HCT116 (cell line): ENCODE data around the gene ZNF462. TPM values are rescaled to one million over a fixed set of nuclear protein-coding genes. Genes with fewer than 3 reads are reported as not detected.

Experiments used
- ATAC-seq: fragments of 200-7000 bp; cut with Tn5 transposase; 2 replicates; pipeline ENCODE4 v1.9.1; 2020; ENCODE audit warnings: mild to moderate bottlenecking, moderate library complexity
- BruUV-seq: library from RNA; stranded (reverse); fragments of 400-500 nt; replicated peaks from 2 replicates; lab custom pipeline; 2021; lab: Mats Ljungman, UMichigan
- CTCF ChIA-PET: fragments of 300-600 bp; sonication (Branson Sonifier 250); formaldehyde crosslinking; loops from one replicate; lab custom pipeline; 2021; ENCODE audit warnings: antibody characterized with exemption; lab: Charles Lee
- POLR2A ChIA-PET: fragments of 300-600, 350-600 bp; sonication (Branson Sonifier 250); formaldehyde crosslinking; loops from one replicate; lab custom pipeline; 2021; ENCODE audit warnings: antibody characterized with exemption; lab: Charles Lee
- RAD21 ChIA-PET, 2 experiments: fragments of 300-600 bp; sonication (Branson Sonifier 250); formaldehyde crosslinking; loops; one replicate each; lab custom pipeline; 2023; ENCODE audit warnings: low total read pairs in 2 of 2; ENCODE audit not compliant: uncharacterized antibody in 2 of 2, unreplicated experiment in 2 of 2, low non-redundant PET in 1 of 2; lab: Charles Lee
- DNase-seq: peaks from one replicate; pipeline ENCODE4 v3.0.0-alpha.2; 2010; ENCODE audit warnings: low read depth, low spot score
- H2AFZ ChIP-seq: fragments of 200-600 bp; shearing (Covaris generic), sonication (generic); 2 replicates; pipeline ENCODE4 v1.6.1; 2017; ENCODE audit warnings: low read depth, mixed run types, mixed read lengths, antibody characterized with exemption, low read length; ENCODE audit not compliant: poor library complexity, severe bottlenecking
- H3K27ac ChIP-seq: 2 replicates; pipeline ENCODE4 v1.5.1; 2012; ENCODE audit warnings: low read depth, low read length
- H3K27me3 ChIP-seq: fragments of 200-600 bp; sonication (generic); 2 replicates; pipeline ENCODE4 v1.6.1; 2016; ENCODE audit warnings: mixed run types, low read length, mixed read lengths; ENCODE audit not compliant: insufficient read depth
- H3K36me3 ChIP-seq, 2 experiments: fragments of 200-500 bp in 1 of 2; fragments of 200-600 bp in 1 of 2; sonication (Bioruptor generic) in 1 of 2; sonication (generic) in 1 of 2; 2 replicates each; pipeline versions ENCODE4 v1.5.1 to v1.6.1; 2014 to 2016; ENCODE audit warnings: low read length in 2 of 2, inconsistent platforms in 1 of 2, mixed read lengths in 1 of 2, mixed run types in 1 of 2; ENCODE audit not compliant: insufficient read depth in 2 of 2, control insufficient read depth in 1 of 2
- H3K4me1 ChIP-seq, 2 experiments: fragments of 200-600 bp in 1 of 2; sonication (generic) in 1 of 2; 2 replicates each; pipeline versions ENCODE4 v1.5.1 to v1.6.1; 2012 to 2017; ENCODE audit warnings: low read length in 2 of 2, inconsistent platforms in 1 of 2, mild to moderate bottlenecking in 1 of 2, mixed read lengths in 1 of 2, mixed run types in 1 of 2, moderate library complexity in 1 of 2; ENCODE audit not compliant: insufficient read depth in 2 of 2, control insufficient read depth in 1 of 2
- H3K4me2 ChIP-seq: fragments of 200-600 bp; sonication (generic); 2 replicates; pipeline ENCODE4 v1.6.1; 2017; ENCODE audit warnings: mixed run types, low read length, mixed read lengths
- H3K4me3 ChIP-seq, 2 experiments: fragments of 200-600 bp in 1 of 2; sonication (generic) in 1 of 2; replicated peaks in 1 of 2; 2 replicates each; pipeline ENCODE4 v1.5.1; 2011 to 2016; ENCODE audit warnings: low read length in 2 of 2, control low read depth in 1 of 2, low read depth in 1 of 2, mild to moderate bottlenecking in 1 of 2, mixed read lengths in 1 of 2, mixed run types in 1 of 2
- H3K79me2 ChIP-seq: fragments of 200-600 bp; sonication (generic); 2 replicates; pipeline ENCODE4 v1.6.1; 2017; ENCODE audit warnings: mild to moderate bottlenecking, mixed run types, low read length, moderate library complexity, mixed read lengths; ENCODE audit not compliant: insufficient read depth
- H3K9ac ChIP-seq: fragments of 200-600 bp; sonication (generic); 2 replicates; pipeline ENCODE4 v1.6.1; 2016; ENCODE audit warnings: low read length, mixed read lengths
- H3K9me2 ChIP-seq: fragments of 200-600 bp; sonication (generic), shearing (Covaris generic); 2 replicates; pipeline ENCODE4 v1.6.1; 2017; ENCODE audit warnings: mixed run types, mild to moderate bottlenecking, moderate library complexity; ENCODE audit not compliant: insufficient read depth
- H3K9me3 ChIP-seq, 2 experiments: fragments of 200-500 bp in 1 of 2; fragments of 200-600 bp in 1 of 2; sonication (Bioruptor generic) in 1 of 2; sonication (generic) in 1 of 2; 2 replicates each; pipeline ENCODE4 v1.6.1; 2014 to 2017; ENCODE audit warnings: low read length in 2 of 2, mixed read lengths in 2 of 2, inconsistent platforms in 1 of 2, low read depth in 1 of 2, mild to moderate bottlenecking in 1 of 2, mixed run types in 1 of 2, moderate library complexity in 1 of 2; ENCODE audit not compliant: control insufficient read depth in 1 of 2, insufficient read depth in 1 of 2
- H4K20me1 ChIP-seq: fragments of 200-600 bp; sonication (generic), shearing (Covaris generic); 2 replicates; pipeline ENCODE4 v1.6.1; 2017; ENCODE audit warnings: mixed run types, mild to moderate bottlenecking, moderate library complexity; ENCODE audit not compliant: insufficient read depth
- CBX3 ChIP-seq: IDR thresholded peaks from 2 replicates; pipeline ENCODE4 v1.6.1; 2012; ENCODE audit warnings: low read depth
- EZH2phosphoT487 ChIP-seq: fragments of 200-600 bp; IDR thresholded peaks from 2 replicates; pipeline ENCODE4 v1.6.1; 2018; ENCODE audit warnings: antibody characterized with exemption, borderline replicate concordance
- JUND ChIP-seq: IDR thresholded peaks from 2 replicates; pipeline ENCODE4 v1.6.1; 2012
- POLR2A ChIP-seq: IDR thresholded peaks from 2 replicates; pipeline ENCODE4 v1.7.0; 2011; ENCODE audit warnings: borderline replicate concordance; ENCODE audit not compliant: insufficient read depth, insufficient read length; ENCODE audit errors: extremely low read depth
- SIN3A ChIP-seq: IDR thresholded peaks from 2 replicates; pipeline ENCODE4 v1.6.1; 2012; ENCODE audit warnings: low read depth
- SRF ChIP-seq: IDR thresholded peaks from 2 replicates; pipeline ENCODE4 v1.6.1; 2012; ENCODE audit warnings: low read depth
- ZFX ChIP-seq: fragments of 450-650 bp; IDR thresholded peaks from 2 replicates; pipeline ENCODE4 v1.6.1; 2017
- ZNF274 ChIP-seq: fragments of 200-500 bp; sonication (Bioruptor generic); IDR thresholded peaks from 2 replicates; pipeline ENCODE4 v1.6.1; 2014; ENCODE audit warnings: mild to moderate bottlenecking, low read depth, low read length, inconsistent platforms
- intact Hi-C: fragments of 100-400 bp; cut with micrococcal nuclease; formaldehyde crosslinking; loops from 2 replicates; pipeline ENCODE4 v1.10.0; 2022
- total RNA-seq: library from RNA; stranded (reverse); gene quantifications from one replicate; pipeline ENCODE4 v1.2.1, GENCODE V29; 2021; ENCODE audit not compliant: unreplicated experiment
- TF ChIP-seq, protein P1 (sequence below): IDR thresholded peaks from 2 replicates; pipeline ENCODE4 v1.6.1; 2012
- TF ChIP-seq, protein P2 (sequence below): IDR thresholded peaks from 2 replicates; pipeline ENCODE4 v1.6.1; 2011; ENCODE audit warnings: mild to moderate bottlenecking, low read length, moderate library complexity; ENCODE audit not compliant: insufficient replicate concordance; ENCODE audit errors: extremely low read depth
- TF ChIP-seq, protein P3 (sequence below), 3 experiments: fragments of 200-600 bp in 1 of 3; sonication (generic) in 1 of 3; IDR thresholded peaks in 2 of 3; conservative IDR thresholded peaks in 1 of 3; 2 replicates each; pipeline ENCODE4 v1.5.1; 2012 to 2017; ENCODE audit warnings: low read depth in 2 of 3, low read length in 2 of 3, antibody characterized with exemption in 1 of 3, borderline replicate concordance in 1 of 3, control low read depth in 1 of 3, mild to moderate bottlenecking in 1 of 3, mixed read lengths in 1 of 3, mixed run types in 1 of 3, moderate library complexity in 1 of 3; ENCODE audit not compliant: insufficient read depth in 1 of 3

ZNF462 gene
- total RNA-seq, 1 experiment from 2014 or later: 18.1 TPM

DNA sequence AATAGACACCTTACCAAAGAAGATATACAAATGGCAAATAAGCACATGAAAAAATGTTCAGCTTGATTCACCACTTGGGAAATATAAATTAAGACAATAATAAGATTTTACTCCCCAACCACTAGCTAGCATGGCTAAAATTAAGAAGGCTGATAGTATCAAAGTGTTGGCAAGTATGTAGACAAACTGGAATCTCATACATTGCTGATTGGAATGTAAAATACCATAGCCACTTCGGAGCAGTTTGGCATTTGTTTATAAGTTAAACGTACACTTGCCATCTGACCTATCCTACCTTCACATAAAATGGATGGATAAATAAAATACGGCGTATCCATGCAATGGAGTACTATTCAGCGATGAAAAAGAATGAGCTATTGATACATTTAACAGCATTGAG, 129.2 kb downstream of the ZNF462 start:
- CTCF ChIA-PET: no interaction called here

More for the DNA sequence above, 129.2 kb downstream of the ZNF462 start:
- no peak overlapping the region for H3K4me3 ChIP-seq
- intact Hi-C loops: no loop called here
- DNase-seq (no peak), ATAC-seq (no peak)
- ChIA-PET RAD21 (no interaction called here), POLR2A (no interaction called here)
- no peaks in the 10 kb centered on the region for H4K20me1 ChIP-seq
- H3K27me3 ChIP-seq: no peaks in the 10 kb centered on the region
- H3K79me2 ChIP-seq: no peaks in the 10 kb centered on the region
- H3K9ac ChIP-seq: no peak overlapping the region
- no peak overlapping the region for H2AFZ ChIP-seq
- BruUV-seq: no TSS peak
- no peaks in the 10 kb centered on the region for H3K9me2 ChIP-seq
- TF ChIP-seq, protein P1, sequence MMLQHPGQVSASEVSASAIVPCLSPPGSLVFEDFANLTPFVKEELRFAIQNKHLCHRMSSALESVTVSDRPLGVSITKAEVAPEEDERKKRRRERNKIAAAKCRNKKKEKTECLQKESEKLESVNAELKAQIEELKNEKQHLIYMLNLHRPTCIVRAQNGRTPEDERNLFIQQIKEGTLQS: no peak
- TF ChIP-seq CBX3 (no peak), ZFX (no peak), SIN3A (no peak), JUND (no peak), EZH2phosphoT487 (no peak), POLR2A (no peak), ZNF274 (no peak), SRF (no peak)
- TF ChIP-seq, protein P2, sequence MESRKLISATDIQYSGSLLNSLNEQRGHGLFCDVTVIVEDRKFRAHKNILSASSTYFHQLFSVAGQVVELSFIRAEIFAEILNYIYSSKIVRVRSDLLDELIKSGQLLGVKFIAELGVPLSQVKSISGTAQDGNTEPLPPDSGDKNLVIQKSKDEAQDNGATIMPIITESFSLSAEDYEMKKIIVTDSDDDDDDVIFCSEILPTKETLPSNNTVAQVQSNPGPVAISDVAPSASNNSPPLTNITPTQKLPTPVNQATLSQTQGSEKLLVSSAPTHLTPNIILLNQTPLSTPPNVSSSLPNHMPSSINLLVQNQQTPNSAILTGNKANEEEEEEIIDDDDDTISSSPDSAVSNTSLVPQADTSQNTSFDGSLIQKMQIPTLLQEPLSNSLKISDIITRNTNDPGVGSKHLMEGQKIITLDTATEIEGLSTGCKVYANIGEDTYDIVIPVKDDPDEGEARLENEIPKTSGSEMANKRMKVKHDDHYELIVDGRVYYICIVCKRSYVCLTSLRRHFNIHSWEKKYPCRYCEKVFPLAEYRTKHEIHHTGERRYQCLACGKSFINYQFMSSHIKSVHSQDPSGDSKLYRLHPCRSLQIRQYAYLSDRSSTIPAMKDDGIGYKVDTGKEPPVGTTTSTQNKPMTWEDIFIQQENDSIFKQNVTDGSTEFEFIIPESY: no peak
- TF ChIP-seq, protein P3, sequence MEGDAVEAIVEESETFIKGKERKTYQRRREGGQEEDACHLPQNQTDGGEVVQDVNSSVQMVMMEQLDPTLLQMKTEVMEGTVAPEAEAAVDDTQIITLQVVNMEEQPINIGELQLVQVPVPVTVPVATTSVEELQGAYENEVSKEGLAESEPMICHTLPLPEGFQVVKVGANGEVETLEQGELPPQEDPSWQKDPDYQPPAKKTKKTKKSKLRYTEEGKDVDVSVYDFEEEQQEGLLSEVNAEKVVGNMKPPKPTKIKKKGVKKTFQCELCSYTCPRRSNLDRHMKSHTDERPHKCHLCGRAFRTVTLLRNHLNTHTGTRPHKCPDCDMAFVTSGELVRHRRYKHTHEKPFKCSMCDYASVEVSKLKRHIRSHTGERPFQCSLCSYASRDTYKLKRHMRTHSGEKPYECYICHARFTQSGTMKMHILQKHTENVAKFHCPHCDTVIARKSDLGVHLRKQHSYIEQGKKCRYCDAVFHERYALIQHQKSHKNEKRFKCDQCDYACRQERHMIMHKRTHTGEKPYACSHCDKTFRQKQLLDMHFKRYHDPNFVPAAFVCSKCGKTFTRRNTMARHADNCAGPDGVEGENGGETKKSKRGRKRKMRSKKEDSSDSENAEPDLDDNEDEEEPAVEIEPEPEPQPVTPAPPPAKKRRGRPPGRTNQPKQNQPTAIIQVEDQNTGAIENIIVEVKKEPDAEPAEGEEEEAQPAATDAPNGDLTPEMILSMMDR (IDR thresholded peaks at IDR 0.05 in 2 of 3, conservative IDR thresholded peaks at IDR 0.05 in 1 of 3; ENCODE audit: borderline replicate concordance in 1 of 3, insufficient read depth in 1 of 3, low read depth in 2 of 3, low read length in 2 of 3): no peak
- no peaks in the 10 kb centered on the region for H3K4me1 ChIP-seq
- no peaks in the 10 kb centered on the region for H3K9me3 ChIP-seq
- no peaks in the 10 kb centered on the region for H3K36me3 ChIP-seq
- no peak overlapping the region for H3K27ac ChIP-seq
- H3K4me2 ChIP-seq: no peak overlapping the region
